Stimulated activated CD8-positive, alpha-beta memory T cell treated with anti-CD3 and anti-CD28 coated beads, Interleukin-12 subunit alpha, Interleukin-12 subunit beta, amount 100 ng/mL, for 24 hours (primary cell): ENCODE measurements around the gene RXFP1.
"Not testable (repeated sequence)": the region's sequence is repeated elsewhere in the genome, so short reads cannot be mapped to it uniquely, and the experiment has no call there.

Experiments
- DNase-seq: peaks from one replicate; pipeline ENCODE4 v3.0.0-alpha.2; 2020; ENCODE audit errors: extremely low read depth

The RXFP1 gene

DNA sequence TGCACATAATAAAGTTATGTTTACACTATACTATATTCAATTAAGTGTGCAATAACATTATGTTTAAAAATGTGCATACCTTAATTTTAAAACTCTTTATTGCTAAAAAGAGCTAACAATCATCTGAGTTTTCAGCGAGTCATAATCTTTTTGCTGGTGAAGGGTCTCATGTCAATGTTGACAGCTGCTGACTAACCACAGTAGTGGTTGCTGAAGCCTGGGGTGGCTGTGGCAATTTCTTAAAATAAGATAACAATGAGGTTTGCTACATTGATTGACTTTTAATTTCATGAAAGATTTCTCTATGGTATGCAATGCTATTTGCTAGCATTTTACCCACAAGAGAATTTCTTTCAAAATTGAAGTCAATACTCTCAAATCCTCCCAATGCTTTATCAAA, 91.4 kb downstream of the RXFP1 start:
- no peak for DNase-seq

DNA sequence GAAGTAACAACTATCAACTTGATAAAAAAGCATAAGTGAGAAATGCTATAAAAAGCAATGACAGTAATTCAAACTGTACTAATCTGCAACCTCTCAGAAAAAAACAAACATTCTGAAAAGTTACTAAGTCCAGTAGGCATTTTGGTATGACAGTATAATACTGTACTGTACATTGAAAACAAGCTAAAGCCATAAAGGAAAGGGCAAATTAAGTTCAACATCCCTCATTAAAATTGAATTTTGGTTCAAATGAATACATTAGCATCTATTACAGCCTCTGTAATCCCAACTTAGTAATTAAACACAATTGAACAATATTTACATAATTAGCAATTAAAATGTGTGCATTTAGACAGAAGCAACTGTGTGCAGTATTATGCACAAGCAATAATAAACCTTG, 96.3 kb downstream of the RXFP1 start:
- no peak for DNase-seq

GRCh38 chr4:158621729-158622128, 100.0 kb downstream of the RXFP1 start:
- no peak for DNase-seq

GRCh38 chr4:158622251-158622650, 100.6 kb downstream of the RXFP1 start:
- no peak for DNase-seq

GRCh38 chr4:158624889-158625478, 103.3 kb downstream of the RXFP1 start:
- no peak for DNase-seq

- no peak for DNase-seq
These were observed 103.9 kb downstream of the RXFP1 start for GRCh38 chr4:158625544-158625943.

- DNase-seq: no peak
These were observed 109.2 kb downstream of the RXFP1 start for GRCh38 chr4:158630893-158631292.

DNA sequence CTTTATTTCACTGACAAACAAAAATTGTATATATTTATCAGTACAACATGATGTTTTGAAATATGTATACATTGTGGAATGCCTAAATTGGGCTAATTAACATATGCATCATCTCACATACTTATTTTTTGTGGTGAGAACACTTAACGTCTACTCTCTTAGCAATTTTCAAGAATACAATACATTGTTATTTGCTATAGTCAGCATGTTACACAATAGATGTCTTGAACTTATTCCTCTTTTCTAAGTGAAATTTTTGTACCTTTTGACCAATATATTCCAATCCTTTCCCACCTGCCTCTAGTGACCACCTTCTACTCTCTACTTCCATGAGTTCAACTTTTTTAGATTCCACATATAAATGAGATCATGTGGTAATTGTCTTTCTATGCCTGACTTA, 114.9 kb downstream of the RXFP1 start:
- DNase-seq: no peak

- DNase-seq: no peak
These were observed 122.7 kb downstream of the RXFP1 start for GRCh38 chr4:158644356-158644755.

DNA sequence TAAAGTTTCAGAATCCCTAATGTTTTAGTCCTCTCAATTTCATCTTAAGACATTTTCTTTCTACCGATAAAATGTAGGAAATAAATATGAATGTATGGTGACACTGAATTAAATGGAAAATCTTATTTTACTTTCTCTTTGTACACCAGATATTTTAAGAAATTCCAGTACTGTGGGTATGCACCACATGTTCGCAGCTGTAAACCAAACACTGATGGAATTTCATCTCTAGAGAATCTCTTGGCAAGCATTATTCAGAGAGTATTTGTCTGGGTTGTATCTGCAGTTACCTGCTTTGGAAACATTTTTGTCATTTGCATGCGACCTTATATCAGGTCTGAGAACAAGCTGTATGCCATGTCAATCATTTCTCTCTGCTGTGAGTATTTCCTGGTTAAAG, 123.1 kb downstream of the RXFP1 start:
- no peak for DNase-seq

- DNase-seq: no peak
These were observed 127.5 kb downstream of the RXFP1 start for GRCh38 chr4:158649111-158649680.

DNA sequence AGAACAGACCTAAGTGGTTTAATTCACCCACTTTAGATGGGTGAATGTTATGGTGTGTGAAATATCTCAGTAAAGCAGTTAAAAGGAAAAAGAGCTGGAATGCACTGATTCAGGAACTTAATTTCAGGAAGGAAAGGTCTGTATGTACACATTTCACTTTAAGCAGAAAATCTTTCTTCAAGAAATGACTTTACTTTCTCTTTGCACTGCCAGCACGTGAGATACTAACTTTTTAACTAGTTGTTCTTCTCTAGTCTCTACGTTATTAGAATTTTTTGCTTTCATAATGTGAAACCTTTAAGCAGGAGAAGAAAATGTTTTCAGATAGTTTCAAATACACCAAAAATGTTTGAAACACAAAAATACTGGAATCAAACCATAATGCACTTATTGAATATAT, 131.2 kb downstream of the RXFP1 start:
- no peak for DNase-seq

- DNase-seq: no peak
These were observed 134.8 kb downstream of the RXFP1 start for GRCh38 chr4:158656439-158656838.

- no peak for DNase-seq
These were observed 135.6 kb downstream of the RXFP1 start for GRCh38 chr4:158657291-158657690.

GRCh38 chr4:158663255-158663654, 141.6 kb downstream of the RXFP1 start:
- not testable (repeated sequence) for DNase-seq

DNA sequence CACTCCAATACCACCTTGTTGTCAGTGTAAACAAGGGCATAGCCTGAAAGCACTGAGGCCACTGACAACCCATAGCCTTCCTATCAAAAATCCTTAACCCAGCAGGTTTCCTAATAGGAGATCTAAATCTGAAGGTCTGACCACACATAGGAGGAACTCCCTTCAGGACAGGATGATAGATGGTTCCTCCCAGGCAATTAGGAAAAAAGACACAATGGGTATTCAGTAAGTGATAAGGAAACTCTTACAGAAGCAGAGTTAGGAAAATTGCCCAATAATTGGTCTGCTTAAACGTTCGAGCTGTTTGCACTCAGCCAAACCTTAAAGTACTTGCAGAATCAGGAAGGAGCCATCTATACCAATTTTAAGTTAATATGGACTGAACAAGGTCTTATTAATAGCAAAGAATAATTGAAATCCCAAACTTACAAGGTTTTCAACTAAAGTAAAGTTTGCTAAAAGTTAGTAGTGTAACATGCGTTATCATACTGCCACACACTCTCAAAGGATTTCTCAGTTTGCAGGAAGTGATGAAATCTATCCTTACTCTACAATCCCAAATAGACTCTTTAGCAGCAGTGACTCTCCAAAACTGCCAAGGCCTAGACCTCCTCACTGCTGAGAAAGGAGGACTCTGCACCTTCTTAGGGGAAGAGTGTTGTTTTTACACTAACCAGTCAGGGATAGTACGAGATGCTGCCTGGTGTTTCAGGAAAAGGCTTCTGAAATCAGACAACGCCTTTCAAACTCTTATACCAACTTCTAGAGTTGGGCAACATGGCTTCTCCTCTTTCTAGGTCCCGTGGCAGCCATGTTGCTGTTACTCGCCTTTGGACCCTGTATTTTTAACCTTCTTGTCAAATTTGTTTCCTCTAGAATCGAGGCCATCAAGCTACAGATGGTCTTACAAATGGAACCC, 142.3 kb downstream of the RXFP1 start:
- not testable (repeated sequence) for DNase-seq

- DNase-seq: no peak
These were observed 143.1 kb downstream of the RXFP1 start for GRCh38 chr4:158664806-158665205.

GRCh38 chr4:158666892-158667291, 145.2 kb downstream of the RXFP1 start:
- DNase-seq: no peak

DNA sequence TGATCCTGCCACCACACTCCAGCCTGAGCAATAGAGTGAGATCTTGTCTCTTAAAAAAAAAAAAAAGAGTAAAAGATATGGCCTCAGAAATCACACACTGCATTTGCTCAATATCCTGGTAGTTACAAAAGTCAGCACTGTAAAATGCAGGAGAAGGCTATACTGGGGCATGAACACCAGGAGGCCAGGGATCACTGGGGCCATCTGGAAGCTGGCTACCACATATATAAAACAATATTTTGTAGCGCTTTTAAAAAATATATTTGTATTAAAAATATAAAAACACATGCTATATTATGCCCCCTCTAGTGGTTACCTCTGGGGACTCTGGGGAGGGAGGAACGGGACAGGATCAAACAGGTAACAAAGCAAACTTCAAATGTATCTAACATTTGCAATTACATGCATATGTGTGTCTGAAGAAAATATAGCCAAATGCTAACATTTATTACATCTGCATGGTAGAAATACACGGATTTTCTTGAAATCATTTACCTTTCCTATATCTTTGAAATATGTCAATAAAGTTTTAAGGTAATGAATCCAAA, 146.0 kb downstream of the RXFP1 start:
- no peak for DNase-seq

GRCh38 chr4:158669310-158669709, 147.6 kb downstream of the RXFP1 start:
- DNase-seq: no peak

- DNase-seq: peak; percentile 30
These were observed 149.4 kb downstream of the RXFP1 start for GRCh38 chr4:158670975-158671664.

- DNase-seq: no peak
These were observed 149.9 kb downstream of the RXFP1 start, which contains the start of gene C4orf46 for GRCh38 chr4:158671665-158671914. TSS of gene C4orf46 (minus strand) at chr4:158671887. CDS start at chr4:158671801, 86 bp downstream.
